GM23338 (cell line): ENCODE measurements around the gene SMIM22.

Source experiments
- CREB1 ChIP-seq: fragments of 250-450 bp; sonication (Bioruptor Pico); IDR thresholded peaks from 2 replicates; pipeline ENCODE4 v1.5.0; 2020; ENCODE audit warnings: low read depth, mild to moderate bottlenecking, moderate library complexity
- CTCF ChIP-seq, 2 experiments: fragments of 200-600 bp in 1 of 2; sonication (generic) in 1 of 2; conservative IDR thresholded peaks; 2 replicates each; pipeline versions ENCODE4 v1.5.1 to v1.6.1; 2016 to 2017; ENCODE audit warnings: antibody characterized with exemption in 2 of 2, low read depth in 2 of 2, mild to moderate bottlenecking in 2 of 2, moderate library complexity in 1 of 2
- ETS1 ChIP-seq: IDR thresholded peaks from 2 replicates; pipeline ENCODE4 v1.6.1; 2016; ENCODE audit warnings: antibody characterized with exemption
- EZH2 ChIP-seq: fragments of 200-600 bp; sonication (generic); IDR thresholded peaks from one replicate; pipeline ENCODE4 v1.8.0; 2017; ENCODE audit warnings: antibody characterized with exemption, mild to moderate bottlenecking, low read depth; ENCODE audit not compliant: unreplicated experiment
- EZH2phosphoT487 ChIP-seq: fragments of 200-600 bp; sonication (generic); IDR thresholded peaks from one replicate; pipeline ENCODE4 v1.8.1; 2018; ENCODE audit warnings: antibody characterized with exemption; ENCODE audit not compliant: unreplicated experiment
- JUNB ChIP-seq: IDR thresholded peaks from one replicate; pipeline ENCODE4 v1.6.1; 2016; ENCODE audit warnings: antibody characterized with exemption; ENCODE audit not compliant: unreplicated experiment
- POLR2AphosphoS5 ChIP-seq: IDR thresholded peaks from 2 replicates; pipeline ENCODE4 v1.6.1; 2016; ENCODE audit warnings: antibody characterized with exemption, low read depth
- REST ChIP-seq: IDR thresholded peaks from one replicate; pipeline ENCODE4 v1.6.1; 2018; ENCODE audit warnings: antibody characterized with exemption; ENCODE audit not compliant: unreplicated experiment
- ZNF114 ChIP-seq: fragments of 250-450 bp; sonication (Bioruptor Pico); IDR thresholded peaks from 2 replicates; pipeline ENCODE4 v1.5.0; 2020; ENCODE audit warnings: mild to moderate bottlenecking, moderate library complexity
- ZNF331 ChIP-seq: fragments of 250-450 bp; sonication (Bioruptor Pico); IDR thresholded peaks from 2 replicates; pipeline ENCODE4 v1.5.0; 2020; ENCODE audit warnings: low read depth, mild to moderate bottlenecking, moderate library complexity

GRCh38 chr16:4748682-4749411, 46.3 kb upstream of the SMIM22 start:
- TF ChIP-seq CTCF (conservative IDR thresholded peaks at IDR 0.05; ENCODE audit: low read depth in 2 of 2), result no peak
- no peak for TF ChIP-seq JUNB
- no peak for TF ChIP-seq EZH2
- TF ChIP-seq EZH2phosphoT487, result no peak
- no peak for TF ChIP-seq ETS1
- no peak for TF ChIP-seq POLR2AphosphoS5
- no peak for TF ChIP-seq ZNF331 (CRISPR knock-in tag)
- no peak for TF ChIP-seq REST
- no peak for TF ChIP-seq CREB1
- no peak for TF ChIP-seq ZNF114 (CRISPR knock-in tag)
